ENCODE measurements around the gene TSPAN18.

DNA sequence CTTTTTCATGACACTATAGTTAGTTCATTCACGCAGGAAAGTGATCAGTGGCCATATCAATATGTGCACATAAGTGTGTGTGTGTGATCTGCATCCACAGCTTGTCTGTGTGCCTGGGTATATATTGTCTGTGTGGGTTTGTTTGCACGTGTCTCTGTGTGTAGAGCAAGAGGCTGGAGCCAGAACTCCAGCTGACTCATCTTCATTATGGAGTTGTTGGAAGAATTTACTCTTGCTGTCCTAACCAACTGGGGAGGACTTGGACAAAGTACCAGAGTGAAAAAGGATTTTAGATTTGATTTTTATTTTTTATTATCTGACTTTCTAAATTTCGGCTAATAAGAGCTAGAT, 160.0 kb downstream of the TSPAN18 start:
- TF ChIP-seq, protein P1, sequence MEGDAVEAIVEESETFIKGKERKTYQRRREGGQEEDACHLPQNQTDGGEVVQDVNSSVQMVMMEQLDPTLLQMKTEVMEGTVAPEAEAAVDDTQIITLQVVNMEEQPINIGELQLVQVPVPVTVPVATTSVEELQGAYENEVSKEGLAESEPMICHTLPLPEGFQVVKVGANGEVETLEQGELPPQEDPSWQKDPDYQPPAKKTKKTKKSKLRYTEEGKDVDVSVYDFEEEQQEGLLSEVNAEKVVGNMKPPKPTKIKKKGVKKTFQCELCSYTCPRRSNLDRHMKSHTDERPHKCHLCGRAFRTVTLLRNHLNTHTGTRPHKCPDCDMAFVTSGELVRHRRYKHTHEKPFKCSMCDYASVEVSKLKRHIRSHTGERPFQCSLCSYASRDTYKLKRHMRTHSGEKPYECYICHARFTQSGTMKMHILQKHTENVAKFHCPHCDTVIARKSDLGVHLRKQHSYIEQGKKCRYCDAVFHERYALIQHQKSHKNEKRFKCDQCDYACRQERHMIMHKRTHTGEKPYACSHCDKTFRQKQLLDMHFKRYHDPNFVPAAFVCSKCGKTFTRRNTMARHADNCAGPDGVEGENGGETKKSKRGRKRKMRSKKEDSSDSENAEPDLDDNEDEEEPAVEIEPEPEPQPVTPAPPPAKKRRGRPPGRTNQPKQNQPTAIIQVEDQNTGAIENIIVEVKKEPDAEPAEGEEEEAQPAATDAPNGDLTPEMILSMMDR (IDR thresholded peaks at IDR 0.05) = no peak
- no peak for TF ChIP-seq POLR2A (IDR thresholded peaks at IDR 0.05)
- no peak for TF ChIP-seq POLR2AphosphoS5 (IDR thresholded peaks at IDR 0.05)

All from stomach (tissue), 4 donors.